ENCODE data around the gene MAPK4. TPM values are rescaled to one million over a fixed set of nuclear protein-coding genes. Genes with fewer than 3 reads are reported as not detected.

Gene MAPK4
- total and polyA plus RNA-seq, 2 of the 4 experiments (the other 2 are of a cell fraction), result not detected

GRCh38 chr18:50594942-50595341, 35.1 kb downstream of the MAPK4 start:
- POLR2A ChIA-PET (ENCODE audit: unreplicated experiment), result no interaction called here
- H2BK5ac ChIP-seq (ENCODE audit: low read depth, low read length, poor library complexity, severe bottlenecking), result no peak overlapping the region
- DNase-seq, result no peak
- no peak overlapping the region for H4K8ac ChIP-seq (ENCODE audit: low read depth in 2 of 2, low read length in 2 of 2)
- H4K20me1 ChIP-seq (ENCODE audit: insufficient read depth, low read length), result no peaks in the 10 kb centered on the region
- H3K56ac ChIP-seq (ENCODE audit: extremely low read depth, insufficient read depth, low read length), result no peak overlapping the region
- H3K4ac ChIP-seq (ENCODE audit: low read depth, low read length), result no peak overlapping the region
- H2BK20ac ChIP-seq (ENCODE audit: low read depth, low read length), result no peak overlapping the region
- intact Hi-C loops (cut with micrococcal nuclease) (no loop called here), in situ Hi-C loops (cut with MboI; ENCODE audit: low sequenced_read_pairs) (no loop called here), dilution Hi-C loops (cut with HindIII; ENCODE audit: low sequenced_read_pairs, unreplicated experiment) (no loop called here)
- no peaks in the 10 kb centered on the region for H3K4me1 ChIP-seq (ENCODE audit: control insufficient read depth, insufficient read depth, low read length)
- H3K27ac ChIP-seq (ENCODE audit: insufficient read depth, low read length), result no peak overlapping the region
- BruUV-seq (replicated peaks), result no TSS peak
- H2BK120ac ChIP-seq (ENCODE audit: low read depth, low read length), result no peak overlapping the region
- H2AK9ac ChIP-seq (replicated peaks; ENCODE audit: low read depth, low read length, poor library complexity), result no peak overlapping the region
- no peak overlapping the region for H4K5ac ChIP-seq (ENCODE audit: low read depth, low read length)
- H3K79me1 ChIP-seq (ENCODE audit: low read depth in 1 of 2, low read length in 2 of 2), result no peaks in the 10 kb centered on the region
- H2AK5ac ChIP-seq (ENCODE audit: low read depth, low read length), result no peak overlapping the region
- ATAC-seq (ENCODE audit: low read depth), result no peak
- no peak overlapping the region for H3K4me2 ChIP-seq (ENCODE audit: low read depth, low read length)
- H3K4me3 ChIP-seq (ENCODE audit: insufficient read depth, low read depth, low read length), result no peak overlapping the region
- H3K9me3 ChIP-seq (ENCODE audit: control insufficient read depth, insufficient read depth, low read length), result no peaks in the 10 kb centered on the region
- H3K36me3 ChIP-seq (ENCODE audit: control insufficient read depth, insufficient read depth, low read length), result no peaks in the 10 kb centered on the region
- H3K9ac ChIP-seq (ENCODE audit: low read depth, low read length), result no peak overlapping the region
- H3K23ac ChIP-seq (ENCODE audit: low read depth, low read length), result no peak overlapping the region
- H3K27me3 ChIP-seq (ENCODE audit: control insufficient read depth, insufficient read depth, low read length), result no peaks in the 10 kb centered on the region
- H2BK15ac ChIP-seq (ENCODE audit: low read depth, low read length), result no peak overlapping the region
- WGBS, 2 experiments (ENCODE audit: extremely low coverage in 2 of 2, insufficient read length in 1 of 2), result no CpG with 5 or more reads among the region's 4 CpGs
- no peaks in the 10 kb centered on the region for H3K9me1 ChIP-seq (ENCODE audit: insufficient read depth, low read length)
- no peak overlapping the region for H3K18ac ChIP-seq (ENCODE audit: low read depth, low read length)
- no peak for TF ChIP-seq ELK1 (IDR thresholded peaks at IDR 0.05; ENCODE audit: borderline replicate concordance, low read depth, low read length)
- no peak for TF ChIP-seq CEBPB (IDR thresholded peaks at IDR 0.05; ENCODE audit: low read depth, low read length)
- TF ChIP-seq CTCF (conservative IDR thresholded peaks at IDR 0.05; ENCODE audit: low read depth, low read length), result no peak
- TF ChIP-seq USF2 (IDR thresholded peaks at IDR 0.05; ENCODE audit: low read depth, low read length), result no peak
- no peak for TF ChIP-seq MAZ (IDR thresholded peaks at IDR 0.05; ENCODE audit: borderline replicate concordance, low read depth, low read length)
- TF ChIP-seq MXI1 (IDR thresholded peaks at IDR 0.05; ENCODE audit: borderline replicate concordance, low read depth, low read length), result no peak
- no peak for TF ChIP-seq BHLHE40 (IDR thresholded peaks at IDR 0.05; ENCODE audit: low read depth, low read length)
- TF ChIP-seq FOS (IDR thresholded peaks at IDR 0.05; ENCODE audit: low read depth, low read length), result no peak
- no peak for TF ChIP-seq RAD21 (IDR thresholded peaks at IDR 0.05; ENCODE audit: low read length)
- TF ChIP-seq NFE2L2 (IDR thresholded peaks at IDR 0.05; ENCODE audit: low read depth, low read length), result no peak
- TF ChIP-seq SMC3 (IDR thresholded peaks at IDR 0.05; ENCODE audit: low read depth, low read length), result no peak
- TF ChIP-seq CHD1 (IDR thresholded peaks at IDR 0.05; ENCODE audit: low read depth, low read length), result no peak
- no peak for TF ChIP-seq RFX5 (IDR thresholded peaks at IDR 0.05; ENCODE audit: low read depth, low read length)
- TF ChIP-seq POLR2A (IDR thresholded peaks at IDR 0.05; ENCODE audit: low read depth, low read length), result no peak
- TF ChIP-seq RCOR1 (IDR thresholded peaks at IDR 0.05; ENCODE audit: insufficient replicate concordance, low read length), result no peak
- no peak for TF ChIP-seq MAFK (IDR thresholded peaks at IDR 0.05; ENCODE audit: low read depth, low read length)
- no peak overlapping the region for H3K14ac ChIP-seq (replicated peaks; ENCODE audit: low read depth, low read length)
- no peak overlapping the region for H4K91ac ChIP-seq (ENCODE audit: insufficient read depth, low read depth, low read length)
- no peak overlapping the region for H2AFZ ChIP-seq (replicated peaks; ENCODE audit: low read length, poor library complexity)
- CTCF ChIA-PET, result no interaction called here
